SK-N-MC (cell line): Measurements from ENCODE around the gene CDC34.

Experiments used
- EZH2 ChIP-seq: fragments of 200-600 bp; sonication (generic); IDR thresholded peaks from one replicate; pipeline ENCODE4 v1.6.1; 2017; ENCODE audit warnings: antibody characterized with exemption
- FOXP2 ChIP-seq: optimal IDR thresholded peaks from 2 replicates; pipeline ENCODE3; 2011; ENCODE audit warnings: mild to moderate bottlenecking, moderate library complexity; ENCODE audit not compliant: insufficient read depth; ENCODE audit errors: extremely low read length, control extremely low read depth
- POLR2AphosphoS5 ChIP-seq: IDR thresholded peaks from 2 replicates; pipeline ENCODE4 v1.6.1; 2012; ENCODE audit warnings: mild to moderate bottlenecking, low read depth, low read length, borderline replicate concordance

GRCh38 chr19:497869-498510 lies 33.6 kb upstream of the CDC34 start:
- no peak for TF ChIP-seq POLR2AphosphoS5
- TF ChIP-seq EZH2: no peak
- no peak for TF ChIP-seq FOXP2
